Measurements from ENCODE around the gene RPL36A. TPM values are rescaled to one million over a fixed set of nuclear protein-coding genes. Genes with fewer than 3 reads are reported as not detected.

The RPL36A gene
- total RNA-seq, 2 donors from 2014 or later = 863 to 2,403 TPM

DNA sequence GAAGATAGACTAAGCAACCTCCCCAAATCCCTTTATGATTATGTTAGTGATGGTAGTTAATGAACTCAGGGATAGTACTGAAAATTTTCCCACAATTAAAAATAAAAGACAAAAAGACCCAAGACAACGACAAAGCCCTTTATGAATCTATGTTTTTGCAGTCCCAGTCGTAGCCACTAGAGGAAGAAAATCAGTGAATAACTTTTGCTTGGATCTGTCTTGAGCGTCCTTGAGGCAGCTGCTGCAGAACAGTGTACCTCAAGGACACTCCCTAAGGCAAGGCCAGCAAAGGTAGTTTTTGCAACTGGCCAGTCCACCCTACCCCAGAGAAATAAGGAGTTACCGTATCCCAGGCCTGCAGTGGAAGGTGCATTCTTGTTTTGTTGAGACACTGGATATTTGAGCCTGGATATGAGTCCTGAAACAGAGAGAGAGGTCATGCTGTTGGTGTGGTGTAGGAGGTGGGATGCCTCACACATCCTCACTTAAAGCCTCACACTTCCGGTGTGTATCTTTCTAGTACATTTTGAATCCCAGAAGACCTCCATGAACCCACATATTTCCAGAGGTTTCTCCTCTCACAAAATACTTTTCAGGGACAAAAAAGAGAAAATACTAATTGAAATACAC lies 33.5 kb upstream of the RPL36A start:
- no peaks in the 10 kb centered on the region for H3K9me3 ChIP-seq
- WGBS = 71% methylated on average over 5 of the region's 5 CpGs
- no peaks in the 10 kb centered on the region for H3K36me3 ChIP-seq
- TF ChIP-seq POLR2A (IDR thresholded peaks at IDR 0.05) (no peak), POLR2AphosphoS5 (IDR thresholded peaks at IDR 0.05) (no peak)
- TF ChIP-seq, protein P1, sequence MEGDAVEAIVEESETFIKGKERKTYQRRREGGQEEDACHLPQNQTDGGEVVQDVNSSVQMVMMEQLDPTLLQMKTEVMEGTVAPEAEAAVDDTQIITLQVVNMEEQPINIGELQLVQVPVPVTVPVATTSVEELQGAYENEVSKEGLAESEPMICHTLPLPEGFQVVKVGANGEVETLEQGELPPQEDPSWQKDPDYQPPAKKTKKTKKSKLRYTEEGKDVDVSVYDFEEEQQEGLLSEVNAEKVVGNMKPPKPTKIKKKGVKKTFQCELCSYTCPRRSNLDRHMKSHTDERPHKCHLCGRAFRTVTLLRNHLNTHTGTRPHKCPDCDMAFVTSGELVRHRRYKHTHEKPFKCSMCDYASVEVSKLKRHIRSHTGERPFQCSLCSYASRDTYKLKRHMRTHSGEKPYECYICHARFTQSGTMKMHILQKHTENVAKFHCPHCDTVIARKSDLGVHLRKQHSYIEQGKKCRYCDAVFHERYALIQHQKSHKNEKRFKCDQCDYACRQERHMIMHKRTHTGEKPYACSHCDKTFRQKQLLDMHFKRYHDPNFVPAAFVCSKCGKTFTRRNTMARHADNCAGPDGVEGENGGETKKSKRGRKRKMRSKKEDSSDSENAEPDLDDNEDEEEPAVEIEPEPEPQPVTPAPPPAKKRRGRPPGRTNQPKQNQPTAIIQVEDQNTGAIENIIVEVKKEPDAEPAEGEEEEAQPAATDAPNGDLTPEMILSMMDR (IDR thresholded peaks at IDR 0.05) = no peak
- no peak for DNase-seq (ENCODE audit: low spot score)
- intact Hi-C loops (cut with DNase I) = no loop called here
- no peak overlapping the region for H3K27ac ChIP-seq
- H3K4me1 ChIP-seq (replicated peaks) = no peaks in the 10 kb centered on the region
- no peaks in the 10 kb centered on the region for H3K27me3 ChIP-seq (replicated peaks; ENCODE audit: insufficient read depth)
- no peak overlapping the region for H3K4me3 ChIP-seq

DNA sequence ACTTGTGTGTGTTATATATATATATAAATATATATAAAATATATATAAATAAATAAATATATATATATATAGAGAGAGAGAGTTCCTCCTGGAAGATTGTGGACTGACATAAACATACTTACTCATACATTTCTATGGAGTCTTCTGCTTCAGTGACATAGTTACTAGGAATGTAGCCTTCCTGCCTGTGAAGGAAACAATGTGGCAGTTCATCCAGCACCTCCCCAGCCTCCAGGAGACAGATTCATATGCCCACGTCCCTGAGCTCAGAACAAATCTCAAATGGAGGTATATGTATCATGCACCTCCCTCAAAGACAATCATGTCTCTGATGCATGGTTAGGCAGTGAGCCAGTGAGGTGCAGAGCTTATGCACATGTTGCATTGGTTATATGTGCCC lies 30.8 kb upstream of the RPL36A start:
- H3K36me3 ChIP-seq = no peaks in the 10 kb centered on the region
- 67% methylated on average over 1 of the region's 1 CpG for WGBS
- no peak for DNase-seq (ENCODE audit: low spot score)
- no peak overlapping the region for H3K4me3 ChIP-seq
- no peak overlapping the region for H3K27ac ChIP-seq
- TF ChIP-seq POLR2AphosphoS5 (IDR thresholded peaks at IDR 0.05) (no peak), POLR2A (IDR thresholded peaks at IDR 0.05) (no peak)
- TF ChIP-seq, protein P1 (IDR thresholded peaks at IDR 0.05) = no peak
- intact Hi-C loops (cut with DNase I) = no loop called here
- H3K27me3 ChIP-seq (replicated peaks; ENCODE audit: insufficient read depth) = no peaks in the 10 kb centered on the region
- H3K9me3 ChIP-seq = no peaks in the 10 kb centered on the region
- no peaks in the 10 kb centered on the region for H3K4me1 ChIP-seq (replicated peaks)

DNA sequence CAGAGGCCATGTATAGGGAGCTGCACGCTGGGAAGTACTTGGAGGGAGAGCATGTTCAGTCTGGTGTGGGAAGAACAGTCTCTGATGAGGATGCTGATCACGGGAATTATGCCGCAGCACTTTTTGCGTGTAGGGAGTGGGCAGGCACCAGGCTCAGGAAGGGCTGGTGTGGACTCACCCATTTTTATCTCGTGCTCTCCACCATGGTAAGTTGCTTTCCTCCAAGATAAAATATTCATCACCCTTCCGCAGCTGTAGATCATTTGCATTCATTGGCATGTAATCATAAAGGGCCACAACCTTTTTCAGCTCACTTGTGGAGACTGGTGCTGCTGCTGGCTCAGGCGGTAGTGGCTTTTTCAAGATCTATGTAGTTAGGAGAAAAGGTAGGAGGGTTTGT lies 30.4 kb upstream of the RPL36A start:
- H3K4me1 ChIP-seq (replicated peaks) = no peaks in the 10 kb centered on the region
- intact Hi-C loops (cut with DNase I) = no loop called here
- no peak overlapping the region for H3K4me3 ChIP-seq
- no peaks in the 10 kb centered on the region for H3K27me3 ChIP-seq (replicated peaks; ENCODE audit: insufficient read depth)
- H3K36me3 ChIP-seq = no peaks in the 10 kb centered on the region
- no peak overlapping the region for H3K27ac ChIP-seq
- 90% methylated on average over 6 of the region's 7 CpGs for WGBS
- TF ChIP-seq, protein P1 (IDR thresholded peaks at IDR 0.05) = no peak
- TF ChIP-seq POLR2AphosphoS5 (IDR thresholded peaks at IDR 0.05) = no peak
- no peak for TF ChIP-seq POLR2A (IDR thresholded peaks at IDR 0.05)
- H3K9me3 ChIP-seq = no peaks in the 10 kb centered on the region
- no peak for DNase-seq (ENCODE audit: low spot score)

DNA sequence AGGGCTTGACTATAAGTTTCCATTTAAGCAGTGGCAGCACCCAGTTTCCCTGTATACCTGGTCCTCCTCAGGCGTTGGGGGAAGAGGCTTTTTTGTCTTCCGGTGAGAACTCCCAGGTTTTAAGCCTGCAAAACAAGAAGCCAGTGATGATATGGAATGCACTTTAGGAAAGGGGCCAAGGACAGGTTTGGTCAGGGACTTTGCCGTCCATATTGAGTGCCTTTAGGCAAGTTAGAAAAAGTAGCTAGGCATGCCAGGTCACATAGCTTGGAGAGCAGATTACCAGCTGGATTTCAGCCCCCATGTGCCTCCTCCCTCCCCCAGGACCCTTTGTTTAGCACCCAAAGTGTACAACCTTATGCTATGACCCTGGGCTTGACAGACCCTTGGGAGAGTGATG lies 28.7 kb upstream of the RPL36A start:
- no peak for TF ChIP-seq POLR2A (IDR thresholded peaks at IDR 0.05)
- TF ChIP-seq POLR2AphosphoS5 (IDR thresholded peaks at IDR 0.05) = no peak
- TF ChIP-seq, protein P1 (IDR thresholded peaks at IDR 0.05) = no peak
- Histone ChIP-seq H3K36me3 (no peaks in the 10 kb centered on the region), H3K27ac (no peak overlapping the region), H3K4me3 (no peak overlapping the region), H3K27me3 (replicated peaks; ENCODE audit: insufficient read depth) (no peaks in the 10 kb centered on the region), H3K9me3 (no peaks in the 10 kb centered on the region), H3K4me1 (replicated peaks) (no peaks in the 10 kb centered on the region)
- no peak for DNase-seq (ENCODE audit: low spot score)
- intact Hi-C loops (cut with DNase I) = no loop called here
- 22% methylated on average over 3 of the region's 3 CpGs for WGBS

DNA sequence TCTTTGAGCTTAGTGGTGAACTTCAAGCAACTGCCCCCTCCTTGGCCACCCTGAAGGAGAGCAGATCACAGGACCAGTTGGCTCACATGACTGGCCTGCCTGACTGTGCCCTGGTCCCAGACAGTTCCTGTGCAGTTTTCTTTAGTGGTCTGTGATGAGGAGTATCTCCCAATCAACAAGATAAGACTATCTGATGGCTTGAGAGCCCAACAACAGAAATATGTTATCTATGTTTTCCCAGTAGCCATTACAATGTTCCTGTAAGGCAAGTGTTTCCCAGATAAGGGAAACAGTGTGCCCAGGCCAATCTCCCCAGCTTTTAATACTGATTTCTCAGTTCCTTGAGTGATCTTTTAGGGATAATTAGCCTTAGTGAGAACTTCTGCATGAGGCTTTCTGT lies 28.1 kb upstream of the RPL36A start:
- H3K27ac ChIP-seq = no peak overlapping the region

More for the DNA sequence above, 28.1 kb upstream of the RPL36A start:
- no peak for DNase-seq (ENCODE audit: low spot score)
- H3K36me3 ChIP-seq = no peaks in the 10 kb centered on the region
- TF ChIP-seq POLR2AphosphoS5 (IDR thresholded peaks at IDR 0.05) (no peak), POLR2A (IDR thresholded peaks at IDR 0.05) (no peak)
- TF ChIP-seq, protein P1 (IDR thresholded peaks at IDR 0.05) = no peak
- no peaks in the 10 kb centered on the region for H3K4me1 ChIP-seq (replicated peaks)
- intact Hi-C loops (cut with DNase I) = no loop called here
- no peaks in the 10 kb centered on the region for H3K9me3 ChIP-seq
- H3K4me3 ChIP-seq = no peak overlapping the region
- H3K27me3 ChIP-seq (replicated peaks; ENCODE audit: insufficient read depth) = no peaks in the 10 kb centered on the region
